SK-N-SH (cell line): ENCODE measurements around the gene CACNA2D1.

Source experiments
- CHD2 ChIP-seq: fragments of 150-350 bp; IDR thresholded peaks from 2 replicates; pipeline ENCODE4 v1.6.1; 2018; ENCODE audit warnings: low read length; ENCODE audit not compliant: partially characterized antibody
- CTCF ChIP-seq: fragments of 200-600 bp; sonication (generic); IDR thresholded peaks from 2 replicates; pipeline ENCODE4 v1.6.1; 2017; ENCODE audit warnings: antibody characterized with exemption, mild to moderate bottlenecking, moderate library complexity
- EZH2phosphoT487 ChIP-seq: fragments of 200-600 bp; sonication (generic); IDR thresholded peaks from 2 replicates; pipeline ENCODE4 v1.6.1; 2017; ENCODE audit warnings: low read depth, mixed run types, mild to moderate bottlenecking, antibody characterized with exemption, moderate library complexity, borderline replicate concordance
- NFIC ChIP-seq: IDR thresholded peaks from 2 replicates; pipeline ENCODE4 v1.4.0; 2012; ENCODE audit warnings: borderline replicate concordance
- POLR2AphosphoS5 ChIP-seq: IDR thresholded peaks from 2 replicates; pipeline ENCODE4 v1.6.1; 2012; ENCODE audit warnings: low read depth, low read length
- REST ChIP-seq: IDR thresholded peaks from 2 replicates; pipeline ENCODE4 v1.6.1; 2012; ENCODE audit warnings: mild to moderate bottlenecking, low read depth, low read length, moderate library complexity

GRCh38 chr7:82405301-82405700 lies 38.3 kb downstream of the CACNA2D1 start:
- TF ChIP-seq REST: no peak
- TF ChIP-seq CTCF: no peak
- no peak for TF ChIP-seq CHD2
- no peak for TF ChIP-seq POLR2AphosphoS5
- TF ChIP-seq NFIC: no peak
- TF ChIP-seq EZH2phosphoT487: no peak
